GM12892 (cell line): ENCODE results near the gene KRT82.

Experiments used
- POLR2A ChIP-seq: IDR thresholded peaks from 2 replicates; pipeline ENCODE4 v1.6.1; 2011; ENCODE audit warnings: low read depth, low read length, control low read depth
- POLR2AphosphoS5 ChIP-seq: IDR thresholded peaks from 2 replicates; pipeline ENCODE4 v1.6.1; 2011; ENCODE audit warnings: low read depth, low read length, control low read depth
- TAF1 ChIP-seq: IDR thresholded peaks from 2 replicates; pipeline ENCODE4 v1.6.1; 2011; ENCODE audit warnings: low read depth, mild to moderate bottlenecking, control low read depth, low read length, borderline replicate concordance

- no peak for TF ChIP-seq POLR2A
- no peak for TF ChIP-seq POLR2AphosphoS5
- TF ChIP-seq TAF1 = no peak
These were observed 48.5 kb upstream of the KRT82 start for GRCh38 chr12:52454411-52455201.
